Panc1 (cell line): ENCODE data around the gene TANGO6. TPM values are rescaled to one million over a fixed set of nuclear protein-coding genes. Genes with fewer than 3 reads are reported as not detected.

Experiments used
- ATAC-seq: fragments of 200-7000 bp; cut with Tn5 transposase; 2 replicates; pipeline ENCODE4 v1.9.1; 2020; ENCODE audit warnings: mild to moderate bottlenecking, moderate library complexity
- BruUV-seq: library from RNA; stranded (reverse); fragments of 400-500 nt; replicated peaks from 2 replicates; lab custom pipeline; 2021; lab: Mats Ljungman, UMichigan
- CTCF ChIA-PET: fragments of 300-600 bp; sonication (Branson Sonifier 250); formaldehyde crosslinking; loops from one replicate; lab custom pipeline; 2022; ENCODE audit warnings: antibody characterized with exemption; lab: Charles Lee
- POLR2A ChIA-PET: fragments of 300-600 bp; sonication (Branson Sonifier 250); formaldehyde crosslinking; loops from one replicate; lab custom pipeline; 2022; ENCODE audit warnings: antibody characterized with exemption; lab: Charles Lee
- DNase-seq: peaks from one replicate; pipeline ENCODE4 v3.0.0-alpha.2; 2010; ENCODE audit warnings: low read depth, low spot score
- H3K27ac ChIP-seq: 2 replicates; pipeline ENCODE4 v1.5.1; 2011; ENCODE audit warnings: mild to moderate bottlenecking, low read length, inconsistent platforms
- H3K27me3 ChIP-seq: fragments of 200-500 bp; sonication (Bioruptor generic); 2 replicates; pipeline ENCODE4 v1.6.0; 2014; ENCODE audit warnings: low read length, inconsistent platforms; ENCODE audit not compliant: control insufficient read depth, insufficient read depth
- H3K36me3 ChIP-seq: fragments of 200-500 bp; sonication (Bioruptor generic); 2 replicates; pipeline ENCODE4 v1.5.1; 2014; ENCODE audit warnings: inconsistent platforms, mild to moderate bottlenecking, low read length, moderate library complexity; ENCODE audit not compliant: control insufficient read depth, insufficient read depth
- H3K4me1 ChIP-seq: 2 replicates; pipeline ENCODE4 v1.5.1; 2011; ENCODE audit warnings: inconsistent platforms, mild to moderate bottlenecking, low read length, moderate library complexity; ENCODE audit not compliant: control insufficient read depth, insufficient read depth
- H3K4me3 ChIP-seq, 2 experiments: 2 replicates each; pipeline ENCODE4 v1.5.1; 2011 to 2012; ENCODE audit warnings: low read depth in 2 of 2, low read length in 2 of 2, mild to moderate bottlenecking in 2 of 2, inconsistent platforms in 1 of 2, moderate library complexity in 1 of 2
- H3K9me3 ChIP-seq: fragments of 200-500 bp; sonication (Bioruptor generic); 2 replicates; pipeline ENCODE4 v1.5.1; 2014; ENCODE audit warnings: low read depth, mild to moderate bottlenecking, inconsistent platforms, low read length, moderate library complexity; ENCODE audit not compliant: control insufficient read depth, insufficient read depth
- CTCF ChIP-seq: fragments of 450-650 bp; IDR thresholded peaks from 2 replicates; pipeline ENCODE4 v1.5.1; 2017; ENCODE audit warnings: mild to moderate bottlenecking
- POLR2AphosphoS5 ChIP-seq: IDR thresholded peaks from 2 replicates; pipeline ENCODE4 v1.6.1; 2012; ENCODE audit warnings: mild to moderate bottlenecking, low read depth, low read length, moderate library complexity
- REST ChIP-seq, 2 experiments: IDR thresholded peaks; 2 replicates each; pipeline ENCODE4 v1.6.1; 2011 to 2012; ENCODE audit warnings: low read depth in 2 of 2, control low read depth in 1 of 2, low read length in 1 of 2, mild to moderate bottlenecking in 1 of 2, moderate library complexity in 1 of 2; ENCODE audit not compliant: insufficient read depth in 1 of 2
- SIN3A ChIP-seq: IDR thresholded peaks from 2 replicates; pipeline ENCODE4 v1.6.1; 2012; ENCODE audit warnings: low read depth, mild to moderate bottlenecking, low read length, moderate library complexity, borderline replicate concordance; ENCODE audit not compliant: insufficient read depth
- TCF7L2 ChIP-seq: IDR thresholded peaks from 2 replicates; pipeline ENCODE4 v1.6.1; 2011; ENCODE audit warnings: mild to moderate bottlenecking, low read depth, low read length, inconsistent platforms
- in situ Hi-C: cut with HindIII; loops from 2 replicates; pipeline ENCODE4 v1.10.0; 2016; ENCODE audit warnings: low sequenced_read_pairs, low pct_unique_long_range_greater_than_20kb
- intact Hi-C: fragments of 100-400 bp; cut with micrococcal nuclease; formaldehyde crosslinking; loops from one replicate; pipeline ENCODE4 v1.10.0; 2022; ENCODE audit not compliant: unreplicated experiment
- total RNA-seq: library from RNA; stranded (reverse); gene quantifications from one replicate; pipeline ENCODE4 v1.2.1, GENCODE V29; 2021; ENCODE audit not compliant: unreplicated experiment

TANGO6 gene
- total RNA-seq, 1 experiment from 2014 or later, result 11.0 TPM

GRCh38 chr16:69130461-69130860 is 287.1 kb downstream of the TANGO6 start:
- TF ChIP-seq TCF7L2, result no peak
- TF ChIP-seq REST (IDR thresholded peaks at IDR 0.05; ENCODE audit: insufficient read depth in 1 of 2, low read depth in 2 of 2, low read length in 1 of 2), result no peak
- TF ChIP-seq SIN3A, result no peak
- no peak for TF ChIP-seq CTCF
- TF ChIP-seq POLR2AphosphoS5, result no peak
- H3K4me3 ChIP-seq, result peak overlapping the region in 1 of 2 experiments; percentile 61; a peak in 1 of 4 replicates
- POLR2A ChIA-PET, result no interaction called here

GRCh38 chr16:69131167-69131838 is 288.0 kb downstream of the TANGO6 start:
- peaks cover 9% of the 10 kb centered on the region for H3K36me3 ChIP-seq
- peak overlapping the region; percentile 61 to 92 for H3K4me3 ChIP-seq
- no peak for TF ChIP-seq POLR2AphosphoS5
- TF ChIP-seq REST (IDR thresholded peaks at IDR 0.05; ENCODE audit: insufficient read depth in 1 of 2, low read depth in 2 of 2, low read length in 1 of 2), result no peak
- no peak for TF ChIP-seq TCF7L2
- no peak for TF ChIP-seq SIN3A
- TF ChIP-seq CTCF, result no peak
- in situ Hi-C loops (no loop called here), intact Hi-C loops (no loop called here)
- DNase-seq, result no peak
- no TSS peak for BruUV-seq
- H3K9me3 ChIP-seq, result no peaks in the 10 kb centered on the region
- ChIA-PET CTCF (interaction anchor here (0.6 kb wide), 1 partner anchor 833 kb away, joined by 15 read pairs; no protein-coding TSS in a partner anchor), POLR2A (interaction anchor here (0.7 kb wide), 1 partner anchor 129 kb away, joined by 4 read pairs; no protein-coding TSS in a partner anchor)
- H3K27ac ChIP-seq, result peak overlapping the region; percentile 89
- ATAC-seq, result no peak
- H3K27me3 ChIP-seq, result no peaks in the 10 kb centered on the region
- H3K4me1 ChIP-seq, result peaks cover 17% of the 10 kb centered on the region

More at GRCh38 chr16:69130461-69130860, 287.1 kb downstream of the TANGO6 start:
- H3K9me3 ChIP-seq, result no peaks in the 10 kb centered on the region
- DNase-seq, result no peak
- in situ Hi-C loops, result no loop called here
- CTCF ChIA-PET, result no interaction called here
- intact Hi-C loops, result no loop called here
- BruUV-seq, result TSS peak; percentile 65
- H3K36me3 ChIP-seq, result peaks cover 9% of the 10 kb centered on the region
- peak overlapping the region; percentile 61 for H3K27ac ChIP-seq
- H3K27me3 ChIP-seq, result no peaks in the 10 kb centered on the region
- ATAC-seq, result no peak
- peaks cover 17% of the 10 kb centered on the region for H3K4me1 ChIP-seq
